Panc1 (cell line): ENCODE measurements around the gene FHL2. TPM values are rescaled to one million over a fixed set of nuclear protein-coding genes. Genes with fewer than 3 reads are reported as not detected.

Source experiments
- ATAC-seq: fragments of 200-7000 bp; cut with Tn5 transposase; 2 replicates; pipeline ENCODE4 v1.9.1; 2020; ENCODE audit warnings: mild to moderate bottlenecking, moderate library complexity
- BruUV-seq: library from RNA; stranded (reverse); fragments of 400-500 nt; replicated peaks from 2 replicates; lab custom pipeline; 2021; lab: Mats Ljungman, UMichigan
- CTCF ChIA-PET: fragments of 300-600 bp; sonication (Branson Sonifier 250); formaldehyde crosslinking; loops from one replicate; lab custom pipeline; 2022; ENCODE audit warnings: antibody characterized with exemption; lab: Charles Lee
- POLR2A ChIA-PET: fragments of 300-600 bp; sonication (Branson Sonifier 250); formaldehyde crosslinking; loops from one replicate; lab custom pipeline; 2022; ENCODE audit warnings: antibody characterized with exemption; lab: Charles Lee
- DNase-seq: peaks from one replicate; pipeline ENCODE4 v3.0.0-alpha.2; 2010; ENCODE audit warnings: low read depth, low spot score
- H3K27ac ChIP-seq: 2 replicates; pipeline ENCODE4 v1.5.1; 2011; ENCODE audit warnings: mild to moderate bottlenecking, low read length, inconsistent platforms
- H3K27me3 ChIP-seq: fragments of 200-500 bp; sonication (Bioruptor generic); 2 replicates; pipeline ENCODE4 v1.6.0; 2014; ENCODE audit warnings: low read length, inconsistent platforms; ENCODE audit not compliant: control insufficient read depth, insufficient read depth
- H3K36me3 ChIP-seq: fragments of 200-500 bp; sonication (Bioruptor generic); 2 replicates; pipeline ENCODE4 v1.5.1; 2014; ENCODE audit warnings: inconsistent platforms, mild to moderate bottlenecking, low read length, moderate library complexity; ENCODE audit not compliant: control insufficient read depth, insufficient read depth
- H3K4me1 ChIP-seq: 2 replicates; pipeline ENCODE4 v1.5.1; 2011; ENCODE audit warnings: inconsistent platforms, mild to moderate bottlenecking, low read length, moderate library complexity; ENCODE audit not compliant: control insufficient read depth, insufficient read depth
- H3K4me3 ChIP-seq, 2 experiments: 2 replicates each; pipeline ENCODE4 v1.5.1; 2011 to 2012; ENCODE audit warnings: low read depth in 2 of 2, low read length in 2 of 2, mild to moderate bottlenecking in 2 of 2, inconsistent platforms in 1 of 2, moderate library complexity in 1 of 2
- H3K9me3 ChIP-seq: fragments of 200-500 bp; sonication (Bioruptor generic); 2 replicates; pipeline ENCODE4 v1.5.1; 2014; ENCODE audit warnings: low read depth, mild to moderate bottlenecking, inconsistent platforms, low read length, moderate library complexity; ENCODE audit not compliant: control insufficient read depth, insufficient read depth
- CTCF ChIP-seq: fragments of 450-650 bp; IDR thresholded peaks from 2 replicates; pipeline ENCODE4 v1.5.1; 2017; ENCODE audit warnings: mild to moderate bottlenecking
- POLR2AphosphoS5 ChIP-seq: IDR thresholded peaks from 2 replicates; pipeline ENCODE4 v1.6.1; 2012; ENCODE audit warnings: mild to moderate bottlenecking, low read depth, low read length, moderate library complexity
- REST ChIP-seq, 2 experiments: IDR thresholded peaks; 2 replicates each; pipeline ENCODE4 v1.6.1; 2011 to 2012; ENCODE audit warnings: low read depth in 2 of 2, control low read depth in 1 of 2, low read length in 1 of 2, mild to moderate bottlenecking in 1 of 2, moderate library complexity in 1 of 2; ENCODE audit not compliant: insufficient read depth in 1 of 2
- SIN3A ChIP-seq: IDR thresholded peaks from 2 replicates; pipeline ENCODE4 v1.6.1; 2012; ENCODE audit warnings: low read depth, mild to moderate bottlenecking, low read length, moderate library complexity, borderline replicate concordance; ENCODE audit not compliant: insufficient read depth
- TCF7L2 ChIP-seq: IDR thresholded peaks from 2 replicates; pipeline ENCODE4 v1.6.1; 2011; ENCODE audit warnings: mild to moderate bottlenecking, low read depth, low read length, inconsistent platforms
- in situ Hi-C: cut with HindIII; loops from 2 replicates; pipeline ENCODE4 v1.10.0; 2016; ENCODE audit warnings: low sequenced_read_pairs, low pct_unique_long_range_greater_than_20kb
- intact Hi-C: fragments of 100-400 bp; cut with micrococcal nuclease; formaldehyde crosslinking; loops from one replicate; pipeline ENCODE4 v1.10.0; 2022; ENCODE audit not compliant: unreplicated experiment
- total RNA-seq: library from RNA; stranded (reverse); gene quantifications from one replicate; pipeline ENCODE4 v1.2.1, GENCODE V29; 2021; ENCODE audit not compliant: unreplicated experiment

FHL2 gene
- total RNA-seq, 1 experiment from 2014 or later: 378 TPM

- Histone ChIP-seq H3K27me3 (no peaks in the 10 kb centered on the region), H3K27ac (no peak overlapping the region), H3K4me3 (no peak overlapping the region), H3K36me3 (peaks cover 7% of the 10 kb centered on the region; the same call in 1 of the 2 replicates), H3K9me3 (no peaks in the 10 kb centered on the region), H3K4me1 (peaks cover 18% of the 10 kb centered on the region)
- DNase-seq (no peak), ATAC-seq (no peak)
- in situ Hi-C loops: no loop called here
- ChIA-PET CTCF (no interaction called here), POLR2A (no interaction called here)
- intact Hi-C loops: no loop called here
- no peak for TF ChIP-seq TCF7L2
- no peak for TF ChIP-seq POLR2AphosphoS5
- no TSS peak for BruUV-seq
Observed at GRCh38 chr2:105334211-105334610, 64.6 kb downstream of the FHL2 start.

- H3K4me3 ChIP-seq: peak overlapping the region in 1 of 2 experiments; percentile 57; a peak in 1 of 4 replicates
Observed at GRCh38 chr2:105330681-105331375, 68.0 kb downstream of the FHL2 start.

More at GRCh38 chr2:105330681-105331375, 68.0 kb downstream of the FHL2 start:
- intact Hi-C loops (no loop called here), in situ Hi-C loops (no loop called here)
- no peak for DNase-seq
- TF ChIP-seq CTCF: no peak
- TF ChIP-seq TCF7L2: no peak
- TF ChIP-seq POLR2AphosphoS5: no peak
- TF ChIP-seq REST (IDR thresholded peaks at IDR 0.05; ENCODE audit: insufficient read depth in 1 of 2, low read depth in 2 of 2, low read length in 1 of 2): no peak
- no peak for TF ChIP-seq SIN3A
- CTCF ChIA-PET: interaction anchor here (0.5 to 0.6 kb wide), 2 partner anchors 14 to 17 kb away, joined by 3 to 9 read pairs; no protein-coding TSS in a partner anchor
- no TSS peak for BruUV-seq
- POLR2A ChIA-PET: interaction anchor here (0.7 kb wide), 2 partner anchors 225 to 290 kb away, joined by 8 to 15 read pairs; no protein-coding TSS in a partner anchor
- Histone ChIP-seq H3K27me3 (no peaks in the 10 kb centered on the region), H3K36me3 (no peaks in the 10 kb centered on the region), H3K27ac (peak overlapping the region; percentile 82), H3K9me3 (no peaks in the 10 kb centered on the region), H3K4me1 (peaks cover 25% of the 10 kb centered on the region)
- no peak for ATAC-seq
